HEK293 (cell line): ENCODE data around the gene TAC4.
A peak's percentile ranks its signal among the peaks of the same experiment; 100 is the strongest.

Experiments
- ATF2 ChIP-seq: fragments of 450-650 bp; formaldehyde crosslinking; IDR thresholded peaks from 2 replicates; pipeline ENCODE4 v1.5.1; 2016; ENCODE audit warnings: missing biosample characterization, missing genetic modification characterization, low read depth
- ELK4 ChIP-seq: IDR thresholded peaks from 2 replicates; pipeline ENCODE4 v1.6.1; 2011; ENCODE audit warnings: mild to moderate bottlenecking, low read depth, low read length, borderline replicate concordance
- KLF1 ChIP-seq: fragments of 450-650 bp; formaldehyde crosslinking; IDR thresholded peaks from 2 replicates; pipeline ENCODE4 v1.5.1; 2016; ENCODE audit warnings: missing biosample characterization, missing genetic modification characterization
- KLF8 ChIP-seq: fragments of 450-650 bp; formaldehyde crosslinking; IDR thresholded peaks from 2 replicates; pipeline ENCODE4 v1.5.1; 2016; ENCODE audit warnings: missing biosample characterization, missing genetic modification characterization
- MZF1 ChIP-seq: fragments of 450-650 bp; formaldehyde crosslinking; IDR thresholded peaks from 2 replicates; pipeline ENCODE4 v1.5.1; 2017; ENCODE audit warnings: missing biosample characterization, missing genetic modification characterization, borderline replicate concordance
- REPIN1 ChIP-seq: fragments of 450-650 bp; formaldehyde crosslinking; IDR thresholded peaks from 2 replicates; pipeline ENCODE4 v1.5.1; 2017; ENCODE audit warnings: missing biosample characterization, missing genetic modification characterization, low read depth
- SP7 ChIP-seq: fragments of 450-650 bp; formaldehyde crosslinking; IDR thresholded peaks from 2 replicates; pipeline ENCODE4 v1.5.1; 2016; ENCODE audit warnings: missing biosample characterization, missing genetic modification characterization
- YY1 ChIP-seq: fragments of 450-650 bp; formaldehyde crosslinking; IDR thresholded peaks from 2 replicates; pipeline ENCODE4 v1.5.1; 2018; ENCODE audit warnings: missing biosample characterization, missing genetic modification characterization
- YY2 ChIP-seq: fragments of 450-650 bp; formaldehyde crosslinking; IDR thresholded peaks from 2 replicates; pipeline ENCODE4 v1.5.1; 2016; ENCODE audit warnings: missing biosample characterization, missing genetic modification characterization
- ZBTB48 ChIP-seq: fragments of 450-650 bp; formaldehyde crosslinking; IDR thresholded peaks from 2 replicates; pipeline ENCODE4 v1.5.1; 2016; ENCODE audit warnings: missing biosample characterization, missing genetic modification characterization
- ZNF155 ChIP-seq: fragments of 450-650 bp; formaldehyde crosslinking; IDR thresholded peaks from 2 replicates; pipeline ENCODE4 v1.5.1; 2016; ENCODE audit warnings: missing biosample characterization, missing genetic modification characterization
- ZNF223 ChIP-seq: fragments of 450-650 bp; formaldehyde crosslinking; IDR thresholded peaks from 2 replicates; pipeline ENCODE4 v1.5.1; 2016; ENCODE audit warnings: missing biosample characterization, missing genetic modification characterization
- ZNF248 ChIP-seq: fragments of 450-650 bp; formaldehyde crosslinking; IDR thresholded peaks from 2 replicates; pipeline ENCODE4 v1.5.1; 2017; ENCODE audit warnings: missing biosample characterization, missing genetic modification characterization
- ZNF266 ChIP-seq: fragments of 450-650 bp; formaldehyde crosslinking; IDR thresholded peaks from 2 replicates; pipeline ENCODE4 v1.5.1; 2016; ENCODE audit warnings: missing biosample characterization, missing genetic modification characterization, low read depth
- ZNF292 ChIP-seq: fragments of 450-650 bp; formaldehyde crosslinking; IDR thresholded peaks from 2 replicates; pipeline ENCODE4 v1.5.1; 2016; ENCODE audit warnings: low read depth, missing biosample characterization, missing genetic modification characterization, borderline replicate concordance
- ZNF362 ChIP-seq: fragments of 450-650 bp; formaldehyde crosslinking; IDR thresholded peaks from 2 replicates; pipeline ENCODE4 v1.5.1; 2016; ENCODE audit warnings: missing biosample characterization, missing genetic modification characterization
- ZNF473 ChIP-seq: fragments of 450-650 bp; formaldehyde crosslinking; IDR thresholded peaks from 2 replicates; pipeline ENCODE4 v1.5.1; 2017; ENCODE audit warnings: missing biosample characterization, missing genetic modification characterization
- ZNF501 ChIP-seq: fragments of 450-650 bp; formaldehyde crosslinking; IDR thresholded peaks from 2 replicates; pipeline ENCODE4 v1.5.1; 2016; ENCODE audit warnings: missing biosample characterization, missing genetic modification characterization
- ZNF521 ChIP-seq: fragments of 450-650 bp; formaldehyde crosslinking; IDR thresholded peaks from 2 replicates; pipeline ENCODE4 v1.5.1; 2017; ENCODE audit warnings: missing biosample characterization, mild to moderate bottlenecking, missing genetic modification characterization
- ZNF530 ChIP-seq: fragments of 450-650 bp; formaldehyde crosslinking; IDR thresholded peaks from 2 replicates; pipeline ENCODE4 v1.5.1; 2016; ENCODE audit warnings: low read depth, missing biosample characterization, missing genetic modification characterization
- ZNF558 ChIP-seq: fragments of 450-650 bp; formaldehyde crosslinking; IDR thresholded peaks from 2 replicates; pipeline ENCODE4 v1.5.1; 2016; ENCODE audit warnings: missing biosample characterization, missing genetic modification characterization
- ZNF629 ChIP-seq: fragments of 450-650 bp; formaldehyde crosslinking; IDR thresholded peaks from 2 replicates; pipeline ENCODE4 v1.5.1; 2017; ENCODE audit warnings: missing biosample characterization, missing genetic modification characterization
- ZNF658 ChIP-seq: fragments of 450-650 bp; formaldehyde crosslinking; IDR thresholded peaks from 2 replicates; pipeline ENCODE4; 2016; ENCODE audit warnings: missing biosample characterization, missing genetic modification characterization
- ZSCAN18 ChIP-seq: fragments of 450-650 bp; formaldehyde crosslinking; IDR thresholded peaks from 2 replicates; pipeline ENCODE4 v1.5.1; 2016; ENCODE audit warnings: missing biosample characterization, missing genetic modification characterization
- TF ChIP-seq, protein P1 (sequence below): fragments of 450-650 bp; IDR thresholded peaks from 2 replicates; pipeline ENCODE4 v1.5.1; 2018; ENCODE audit warnings: missing biosample characterization, missing genetic modification characterization
- TF ChIP-seq, protein P2 (sequence below): fragments of 450-650 bp; formaldehyde crosslinking; IDR thresholded peaks from 2 replicates; pipeline ENCODE4 v1.5.1; 2016; ENCODE audit warnings: missing biosample characterization, missing genetic modification characterization
- TF ChIP-seq, protein P3 (sequence below): fragments of 450-650 bp; formaldehyde crosslinking; conservative IDR thresholded peaks from 2 replicates; pipeline ENCODE4 v1.5.1; 2016; ENCODE audit warnings: low read depth, missing biosample characterization, missing genetic modification characterization

TAC4 gene

DNA sequence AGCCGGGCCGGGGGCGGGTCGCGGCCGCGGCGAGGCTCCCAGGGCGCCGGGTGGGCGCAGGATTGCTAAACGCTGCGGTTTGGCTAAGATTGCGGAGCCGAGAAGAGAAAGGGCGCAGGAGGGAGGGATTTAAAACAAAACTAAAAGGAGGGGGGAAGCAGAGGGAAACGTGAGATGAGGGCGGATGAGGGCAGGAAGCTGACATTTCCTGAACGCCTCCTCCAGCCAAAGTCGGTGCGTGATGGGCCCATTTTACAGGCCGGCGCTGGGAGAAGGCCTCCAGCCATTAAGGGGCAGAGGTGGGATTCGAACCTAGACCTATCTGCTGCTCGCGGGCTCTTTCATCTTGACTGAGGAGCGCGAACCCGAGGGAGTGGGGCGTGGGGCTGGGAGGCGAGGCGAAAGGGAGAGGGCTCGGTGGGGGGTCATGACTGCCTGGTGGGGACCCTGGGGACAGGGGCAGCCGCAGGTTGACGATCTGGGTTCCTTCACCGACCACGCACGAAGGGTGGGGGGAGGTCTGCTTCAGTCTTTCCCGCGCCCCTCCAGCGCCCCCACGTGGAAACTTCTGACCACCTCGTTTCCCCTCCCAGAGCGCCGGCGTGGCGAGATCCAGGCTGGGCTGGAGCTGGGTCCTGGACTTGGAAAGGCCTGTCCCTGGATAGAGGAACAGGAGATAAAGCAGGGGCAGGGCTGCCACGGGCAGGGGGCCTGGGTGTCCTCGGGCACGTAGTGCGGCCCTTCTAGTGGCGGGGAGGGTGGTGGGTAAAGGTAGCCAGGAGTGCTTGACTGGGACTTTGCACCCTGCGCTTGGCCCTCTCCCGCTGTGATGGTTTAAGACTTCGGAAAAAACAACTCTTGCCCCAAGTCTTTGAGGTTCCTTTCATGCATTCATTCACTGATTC lies 3.8 kb upstream of the TAC4 start (continued):
- no peak for TF ChIP-seq ATF2
- no peak for TF ChIP-seq ZNF530 (tag by site-specific recombination)
- TF ChIP-seq, protein P1, sequence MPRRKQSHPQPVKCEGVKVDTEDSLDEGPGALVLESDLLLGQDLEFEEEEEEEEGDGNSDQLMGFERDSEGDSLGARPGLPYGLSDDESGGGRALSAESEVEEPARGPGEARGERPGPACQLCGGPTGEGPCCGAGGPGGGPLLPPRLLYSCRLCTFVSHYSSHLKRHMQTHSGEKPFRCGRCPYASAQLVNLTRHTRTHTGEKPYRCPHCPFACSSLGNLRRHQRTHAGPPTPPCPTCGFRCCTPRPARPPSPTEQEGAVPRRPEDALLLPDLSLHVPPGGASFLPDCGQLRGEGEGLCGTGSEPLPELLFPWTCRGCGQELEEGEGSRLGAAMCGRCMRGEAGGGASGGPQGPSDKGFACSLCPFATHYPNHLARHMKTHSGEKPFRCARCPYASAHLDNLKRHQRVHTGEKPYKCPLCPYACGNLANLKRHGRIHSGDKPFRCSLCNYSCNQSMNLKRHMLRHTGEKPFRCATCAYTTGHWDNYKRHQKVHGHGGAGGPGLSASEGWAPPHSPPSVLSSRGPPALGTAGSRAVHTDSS (tag by site-specific recombination) = no peak
- no peak for TF ChIP-seq ZNF155
- no peak for TF ChIP-seq ZSCAN18 (tag by site-specific recombination)
- TF ChIP-seq ZNF266 = no peak
- TF ChIP-seq ZNF248 = no peak
- TF ChIP-seq ZNF362 (tag by site-specific recombination) = no peak
- no peak for TF ChIP-seq YY2 (tag by site-specific recombination)
- no peak for TF ChIP-seq ZNF558 (tag by site-specific recombination)
- TF ChIP-seq KLF1 = peak; percentile 31; the same call in 1 of the 2 replicates
- no peak for TF ChIP-seq REPIN1 (tag by site-specific recombination)
- TF ChIP-seq ZBTB48 (tag by site-specific recombination) = no peak
- no peak for TF ChIP-seq ELK4
- TF ChIP-seq ZNF501 = 0 out of 2 replicates have a peak, but pooled peaks have one; percentile 47
- no peak for TF ChIP-seq ZNF473 (tag by site-specific recombination)
- 0 out of 2 replicates have a peak, but pooled peaks have one; percentile 31 for TF ChIP-seq MZF1 (tag by site-specific recombination)
- peak; percentile 76 for TF ChIP-seq SP7 (tag by site-specific recombination)
- no peak for TF ChIP-seq ZNF223
- TF ChIP-seq ZNF629 (tag by site-specific recombination) = peak; percentile 42; the same call in 1 of the 2 replicates
- TF ChIP-seq, protein P2, sequence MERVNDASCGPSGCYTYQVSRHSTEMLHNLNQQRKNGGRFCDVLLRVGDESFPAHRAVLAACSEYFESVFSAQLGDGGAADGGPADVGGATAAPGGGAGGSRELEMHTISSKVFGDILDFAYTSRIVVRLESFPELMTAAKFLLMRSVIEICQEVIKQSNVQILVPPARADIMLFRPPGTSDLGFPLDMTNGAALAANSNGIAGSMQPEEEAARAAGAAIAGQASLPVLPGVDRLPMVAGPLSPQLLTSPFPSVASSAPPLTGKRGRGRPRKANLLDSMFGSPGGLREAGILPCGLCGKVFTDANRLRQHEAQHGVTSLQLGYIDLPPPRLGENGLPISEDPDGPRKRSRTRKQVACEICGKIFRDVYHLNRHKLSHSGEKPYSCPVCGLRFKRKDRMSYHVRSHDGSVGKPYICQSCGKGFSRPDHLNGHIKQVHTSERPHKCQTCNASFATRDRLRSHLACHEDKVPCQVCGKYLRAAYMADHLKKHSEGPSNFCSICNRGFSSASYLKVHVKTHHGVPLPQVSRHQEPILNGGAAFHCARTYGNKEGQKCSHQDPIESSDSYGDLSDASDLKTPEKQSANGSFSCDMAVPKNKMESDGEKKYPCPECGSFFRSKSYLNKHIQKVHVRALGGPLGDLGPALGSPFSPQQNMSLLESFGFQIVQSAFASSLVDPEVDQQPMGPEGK (tag by site-specific recombination) = peak; percentile 66
- TF ChIP-seq, protein P3, sequence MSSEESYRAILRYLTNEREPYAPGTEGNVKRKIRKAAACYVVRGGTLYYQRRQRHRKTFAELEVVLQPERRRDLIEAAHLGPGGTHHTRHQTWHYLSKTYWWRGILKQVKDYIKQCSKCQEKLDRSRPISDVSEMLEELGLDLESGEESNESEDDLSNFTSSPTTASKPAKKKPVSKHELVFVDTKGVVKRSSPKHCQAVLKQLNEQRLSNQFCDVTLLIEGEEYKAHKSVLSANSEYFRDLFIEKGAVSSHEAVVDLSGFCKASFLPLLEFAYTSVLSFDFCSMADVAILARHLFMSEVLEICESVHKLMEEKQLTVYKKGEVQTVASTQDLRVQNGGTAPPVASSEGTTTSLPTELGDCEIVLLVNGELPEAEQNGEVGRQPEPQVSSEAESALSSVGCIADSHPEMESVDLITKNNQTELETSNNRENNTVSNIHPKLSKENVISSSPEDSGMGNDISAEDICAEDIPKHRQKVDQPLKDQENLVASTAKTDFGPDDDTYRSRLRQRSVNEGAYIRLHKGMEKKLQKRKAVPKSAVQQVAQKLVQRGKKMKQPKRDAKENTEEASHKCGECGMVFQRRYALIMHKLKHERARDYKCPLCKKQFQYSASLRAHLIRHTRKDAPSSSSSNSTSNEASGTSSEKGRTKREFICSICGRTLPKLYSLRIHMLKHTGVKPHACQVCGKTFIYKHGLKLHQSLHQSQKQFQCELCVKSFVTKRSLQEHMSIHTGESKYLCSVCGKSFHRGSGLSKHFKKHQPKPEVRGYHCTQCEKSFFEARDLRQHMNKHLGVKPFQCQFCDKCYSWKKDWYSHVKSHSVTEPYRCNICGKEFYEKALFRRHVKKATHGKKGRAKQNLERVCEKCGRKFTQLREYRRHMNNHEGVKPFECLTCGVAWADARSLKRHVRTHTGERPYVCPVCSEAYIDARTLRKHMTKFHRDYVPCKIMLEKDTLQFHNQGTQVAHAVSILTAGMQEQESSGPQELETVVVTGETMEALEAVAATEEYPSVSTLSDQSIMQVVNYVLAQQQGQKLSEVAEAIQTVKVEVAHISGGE (tag by site-specific recombination) = no peak
- TF ChIP-seq ZNF521 (tag by site-specific recombination) = no peak
- TF ChIP-seq ZNF658 = no peak
- TF ChIP-seq KLF8 = peak; percentile 41; the same call in 1 of the 2 replicates
- TF ChIP-seq ZNF292 (tag by site-specific recombination) = no peak
- peak; percentile 59; the same call in 1 of the 2 replicates for TF ChIP-seq YY1 (tag by site-specific recombination)
